Stimulated activated CD4-positive, alpha-beta T cell treated with anti-CD3 and anti-CD28 coated beads, Interleukin-15, amount 100 ng/mL, for 48 hours (primary cell): ENCODE measurements around the gene CISH.

Experiments
- DNase-seq, 2 donors: peaks; one replicate each; pipeline ENCODE4 v3.0.0-alpha.2; 2020; ENCODE audit warnings: low read depth in 2 of 2

Gene CISH

GRCh38 chr3:50612970-50613846 lies 1.6 kb upstream of the CISH start:
- DNase-seq: no peak

- DNase-seq: no peak
These were observed 784 bp upstream of the CISH start for GRCh38 chr3:50612234-50612882.

GRCh38 chr3:50610992-50611463 lies 546 bp downstream of the CISH start:
- no peak for DNase-seq

- no peak for DNase-seq
These were observed 1.2 kb downstream of the CISH start for GRCh38 chr3:50610181-50610971.

GRCh38 chr3:50609763-50610085 lies 1.9 kb downstream of the CISH start:
- no peak for DNase-seq

GRCh38 chr3:50609071-50609762 lies 2.4 kb downstream of the CISH start:
- DNase-seq: no peak

GRCh38 chr3:50608278-50608677 lies 3.3 kb downstream of the CISH start:
- DNase-seq: no peak

- DNase-seq: no peak
These were observed 4.1 kb downstream of the CISH start for GRCh38 chr3:50607271-50608091.

- no peak for DNase-seq
These were observed 5.0 kb downstream of the CISH start for GRCh38 chr3:50606596-50606995.

GRCh38 chr3:50605901-50606326 lies 5.7 kb downstream of the CISH start:
- no peak for DNase-seq

GRCh38 chr3:50604628-50605588 lies 6.7 kb downstream of the CISH start:
- no peak for DNase-seq

GRCh38 chr3:50604110-50604621 lies 7.4 kb downstream of the CISH start:
- no peak for DNase-seq

GRCh38 chr3:50603261-50604109 lies 8.1 kb downstream of the CISH start:
- no peak for DNase-seq

- DNase-seq: no peak
These were observed 8.9 kb downstream of the CISH start for GRCh38 chr3:50602595-50603191.

GRCh38 chr3:50600841-50601591 lies 10.6 kb downstream of the CISH start:
- DNase-seq: peak; percentile 95 to 97

- DNase-seq: no peak
These were observed 11.3 kb downstream of the CISH start for GRCh38 chr3:50600141-50600753.

- no peak for DNase-seq
These were observed 11.9 kb downstream of the CISH start for GRCh38 chr3:50599716-50600118.
